B cell (primary cell): ENCODE measurements around the gene LBR. TPM values are rescaled to one million over a fixed set of nuclear protein-coding genes. Genes with fewer than 3 reads are reported as not detected.
A peak's percentile ranks its signal among the peaks of the same experiment; 100 is the strongest.

Experiments
- ATAC-seq: fragments of 200-7000 bp; cut with Tn5 transposase; one replicate; pipeline ENCODE4 v1.10.0; 2021; ENCODE audit warnings: low read depth, mild to moderate bottlenecking, moderate number of reproducible peaks, moderate library complexity
- CTCF ChIA-PET: fragments of 350-600 bp; sonication (Branson Sonifier 250); formaldehyde crosslinking; loops from one replicate; lab custom pipeline; 2021; ENCODE audit warnings: antibody characterized with exemption, inconsistent platforms; lab: Charles Lee
- POLR2A ChIA-PET: fragments of 350-600 bp; sonication (Branson Sonifier 250); formaldehyde crosslinking; loops from one replicate; lab custom pipeline; 2021; ENCODE audit warnings: antibody characterized with exemption; lab: Charles Lee
- DNase-seq: peaks from one replicate; pipeline ENCODE4 v3.0.0; 2013
- H2AFZ ChIP-seq: 2 replicates; pipeline ENCODE4 v1.6.1; 2012; ENCODE audit warnings: mild to moderate bottlenecking, low read depth, low read length; ENCODE audit not compliant: insufficient read depth, poor library complexity, severe bottlenecking
- H3K27ac ChIP-seq, 2 donors: 1 replicate in 1 of 2; 2 replicates in 1 of 2; pipeline ENCODE4 v1.5.1; 2012 to 2013; ENCODE audit warnings: low read length in 2 of 2, mild to moderate bottlenecking in 2 of 2, moderate library complexity in 1 of 2
- H3K27me3 ChIP-seq, 4 experiments: fragments of 200-600 bp in 1 of 4; sonication (generic) in 1 of 4; replicated peaks in 1 of 4; 1 replicate in 2 of 4; 2 replicates in 2 of 4; pipeline versions ENCODE4 v1.6.1 to v1.7.0; 2013 to 2016; ENCODE audit warnings: low read length in 3 of 4, mild to moderate bottlenecking in 2 of 4, mixed read lengths in 1 of 4, moderate library complexity in 1 of 4; ENCODE audit not compliant: insufficient read depth in 4 of 4, control insufficient read depth in 3 of 4; ENCODE audit errors: control extremely low read depth in 1 of 4
- H3K36me3 ChIP-seq, 2 experiments: replicated peaks in 1 of 2; 1 replicate in 1 of 2; 2 replicates in 1 of 2; pipeline versions ENCODE4 v1.6.1 to v1.7.1; 2013; ENCODE audit warnings: low read length in 1 of 2; ENCODE audit not compliant: insufficient read depth in 2 of 2, control insufficient read depth in 1 of 2; ENCODE audit errors: control extremely low read depth in 1 of 2, extremely low read depth in 1 of 2
- H3K4me1 ChIP-seq, 2 donors: fragments of 200-600 bp in 1 of 2; sonication (generic) in 1 of 2; 1 replicate in 1 of 2; 2 replicates in 1 of 2; pipeline versions ENCODE4 v1.5.1 to v1.6.1; 2013 to 2017; ENCODE audit warnings: low read length in 2 of 2; ENCODE audit not compliant: control insufficient read depth in 2 of 2, insufficient read depth in 2 of 2
- H3K4me2 ChIP-seq: replicated peaks from 2 replicates; pipeline ENCODE3; 2012; ENCODE audit warnings: mild to moderate bottlenecking, low read depth, low read length; ENCODE audit not compliant: poor library complexity, severe bottlenecking
- H3K4me3 ChIP-seq, 5 experiments: fragments of 200-600 bp in 1 of 5; sonication (generic) in 1 of 5; 1 replicate in 3 of 5; 2 replicates in 2 of 5; pipeline versions ENCODE4 v1.5.1 to v1.7.0; 2011 to 2016; ENCODE audit warnings: low read length in 4 of 5, mild to moderate bottlenecking in 4 of 5, low read depth in 2 of 5, control low read depth in 1 of 5, moderate library complexity in 1 of 5; ENCODE audit not compliant: insufficient read depth in 1 of 5; ENCODE audit errors: control extremely low read depth in 1 of 5, extremely low read depth in 1 of 5
- H3K79me2 ChIP-seq: fragments of 200-600 bp; sonication (generic); one replicate; pipeline ENCODE4 v1.6.0; 2016; ENCODE audit warnings: low read length; ENCODE audit not compliant: control insufficient read depth, insufficient read depth
- H3K9ac ChIP-seq: fragments of 200-600 bp; sonication (generic); 2 replicates; pipeline ENCODE4 v1.6.1; 2017; ENCODE audit warnings: mild to moderate bottlenecking, low read length, moderate library complexity
- H3K9me3 ChIP-seq, 3 donors: one replicate each; pipeline versions ENCODE4 v1.6.1 to v1.7.1; 2013; ENCODE audit warnings: low read length in 2 of 3; ENCODE audit not compliant: control insufficient read depth in 2 of 3, insufficient read depth in 1 of 3; ENCODE audit errors: control extremely low read depth in 1 of 3
- H4K20me1 ChIP-seq: 2 replicates; pipeline ENCODE4 v1.6.0; 2012; ENCODE audit warnings: mild to moderate bottlenecking, low read length; ENCODE audit not compliant: insufficient read depth, control insufficient read depth, poor library complexity, severe bottlenecking
- H3K27ac Mint-ChIP-seq: one replicate; pipeline ENCODE4 v1.8.0; 2021; ENCODE audit warnings: mixed read lengths
- H3K27me3 Mint-ChIP-seq: one replicate; pipeline ENCODE4 v1.8.0; 2021; ENCODE audit warnings: mixed read lengths
- H3K4me1 Mint-ChIP-seq: one replicate; pipeline ENCODE4 v1.8.0; 2021; ENCODE audit warnings: mixed read lengths
- H3K4me3 Mint-ChIP-seq: one replicate; pipeline ENCODE4 v1.8.0; 2021; ENCODE audit warnings: mixed read lengths
- H3K9me3 Mint-ChIP-seq: one replicate; pipeline ENCODE4 v1.8.0; 2022; ENCODE audit warnings: mixed read lengths; ENCODE audit not compliant: insufficient read depth
- EZH2 ChIP-seq: IDR thresholded peaks from 2 replicates; pipeline ENCODE4 v1.6.1; 2012; ENCODE audit warnings: borderline replicate concordance, low read depth, mild to moderate bottlenecking, moderate library complexity, low read length; ENCODE audit not compliant: insufficient read depth, poor library complexity, severe bottlenecking
- WGBS: methylation state at CpG from one replicate; pipeline ENCODE4 v1.1.5; 2013; ENCODE audit warnings: missing lambda C conversion rate; ENCODE audit not compliant: insufficient coverage; 5-methylcytosine and 5-hydroxymethylcytosine counted together
- intact Hi-C: fragments of 100-400 bp; cut with micrococcal nuclease; formaldehyde crosslinking; loops from one replicate; pipeline ENCODE4 v1.10.0; 2022
- polyA plus RNA-seq: library from polyadenylated mRNA; depleted of rRNA; stranded (reverse); fragments of >200 nt; gene quantifications from 2 replicates; pipeline ENCODE4 v1.2.3, GENCODE V29; 2012
- total RNA-seq, 2 donors: library from RNA; stranded (reverse); fragments of 120-200 nt in 1 of 2; gene quantifications; 1 replicate in 1 of 2; 2 replicates in 1 of 2; pipeline versions ENCODE4 v1.2.3 to v1.2.4, GENCODE V29; 2013 to 2022
- TF ChIP-seq, protein P1 (sequence below): fragments of 200-600 bp; IDR thresholded peaks from one replicate; pipeline ENCODE4 v1.8.0; 2022; ENCODE audit warnings: antibody characterized with exemption, mild to moderate bottlenecking

Gene LBR
- total and polyA plus RNA-seq, 2 donors (not counting 1 experiment from before 2014, with no cell fraction given), result 19.3 to 167 TPM

- Histone ChIP-seq H3K4me1 (peaks cover 6 to 20% of the 10 kb centered on the region in 2 donors), H3K36me3 (no peaks in the 10 kb centered on the region), H4K20me1 (no peaks in the 10 kb centered on the region), H2AFZ (no peak overlapping the region), H3K4me2 (no peak overlapping the region), H3K9me3 (no peaks in the 10 kb centered on the region), H3K4me3 (no peak overlapping the region), H3K27ac (no peak overlapping the region), H3K9ac (no peak overlapping the region), H3K27me3 (no peaks in the 10 kb centered on the region), H3K79me2 (no peaks in the 10 kb centered on the region)
- Mint-ChIP-seq H3K4me3 (no peak overlapping the region), H3K27me3 (no peaks in the 10 kb centered on the region), H3K4me1 (peaks cover 26% of the 10 kb centered on the region), H3K9me3 (no peaks in the 10 kb centered on the region), H3K27ac (peak overlapping the region; percentile 57)
- DNase-seq (no peak), ATAC-seq (no peak)
- ChIA-PET POLR2A (no interaction called here), CTCF (interaction anchor here (1.4 kb wide), 1 partner anchor 18 kb away, joined by 5 read pairs; no protein-coding TSS in a partner anchor)
- 80% methylated on average over 10 of the region's 15 CpGs for WGBS
- no peak for TF ChIP-seq EZH2
- TF ChIP-seq, protein P1, sequence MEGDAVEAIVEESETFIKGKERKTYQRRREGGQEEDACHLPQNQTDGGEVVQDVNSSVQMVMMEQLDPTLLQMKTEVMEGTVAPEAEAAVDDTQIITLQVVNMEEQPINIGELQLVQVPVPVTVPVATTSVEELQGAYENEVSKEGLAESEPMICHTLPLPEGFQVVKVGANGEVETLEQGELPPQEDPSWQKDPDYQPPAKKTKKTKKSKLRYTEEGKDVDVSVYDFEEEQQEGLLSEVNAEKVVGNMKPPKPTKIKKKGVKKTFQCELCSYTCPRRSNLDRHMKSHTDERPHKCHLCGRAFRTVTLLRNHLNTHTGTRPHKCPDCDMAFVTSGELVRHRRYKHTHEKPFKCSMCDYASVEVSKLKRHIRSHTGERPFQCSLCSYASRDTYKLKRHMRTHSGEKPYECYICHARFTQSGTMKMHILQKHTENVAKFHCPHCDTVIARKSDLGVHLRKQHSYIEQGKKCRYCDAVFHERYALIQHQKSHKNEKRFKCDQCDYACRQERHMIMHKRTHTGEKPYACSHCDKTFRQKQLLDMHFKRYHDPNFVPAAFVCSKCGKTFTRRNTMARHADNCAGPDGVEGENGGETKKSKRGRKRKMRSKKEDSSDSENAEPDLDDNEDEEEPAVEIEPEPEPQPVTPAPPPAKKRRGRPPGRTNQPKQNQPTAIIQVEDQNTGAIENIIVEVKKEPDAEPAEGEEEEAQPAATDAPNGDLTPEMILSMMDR, result no peak
- intact Hi-C loops, result no loop called here
Measured at GRCh38 chr1:225462714-225463574, 35.1 kb upstream of the LBR start.

DNA sequence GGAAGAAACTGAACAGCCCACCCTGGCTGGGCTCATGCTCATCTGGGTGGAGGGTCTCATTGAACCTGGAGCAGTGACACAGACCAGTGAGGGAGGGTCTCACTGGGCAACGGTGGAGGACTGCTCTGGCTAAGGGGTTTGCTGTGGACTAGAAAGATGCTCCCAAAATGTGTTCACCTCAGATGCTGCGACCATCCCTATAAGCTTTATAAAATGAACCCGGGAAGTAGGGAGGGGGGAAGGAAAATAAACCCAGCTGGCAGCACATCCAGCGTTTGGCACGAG, 34.5 kb upstream of the LBR start:
- H3K79me2 ChIP-seq, result no peaks in the 10 kb centered on the region
- no peaks in the 10 kb centered on the region for H3K9me3 Mint-ChIP-seq
- no peak overlapping the region for H3K4me3 ChIP-seq
- no peak overlapping the region for H3K4me3 Mint-ChIP-seq
- no peaks in the 10 kb centered on the region for H3K36me3 ChIP-seq
- no peaks in the 10 kb centered on the region for H3K27me3 ChIP-seq
- DNase-seq (no peak), ATAC-seq (no peak)
- peaks cover 22% of the 10 kb centered on the region for H3K4me1 Mint-ChIP-seq
- no peaks in the 10 kb centered on the region for H3K9me3 ChIP-seq
- POLR2A ChIA-PET, result no interaction called here
- no peak for TF ChIP-seq EZH2
- TF ChIP-seq, protein P1, result no peak
- no peak overlapping the region for H3K27ac ChIP-seq
- no peak overlapping the region for H3K9ac ChIP-seq
- H3K27ac Mint-ChIP-seq, result no peak overlapping the region
- H3K27me3 Mint-ChIP-seq, result no peaks in the 10 kb centered on the region
- 80% methylated on average over 1 of the region's 5 CpGs for WGBS
- intact Hi-C loops, result no loop called here
- H4K20me1 ChIP-seq, result no peaks in the 10 kb centered on the region
- CTCF ChIA-PET, result interaction anchor here (1.4 kb wide), 1 partner anchor 18 kb away, joined by 5 read pairs; no protein-coding TSS in a partner anchor
- H2AFZ ChIP-seq, result no peak overlapping the region
- H3K4me2 ChIP-seq, result no peak overlapping the region
- H3K4me1 ChIP-seq, result peaks cover 6 to 17% of the 10 kb centered on the region in 2 donors
